ENCODE results near the gene NKPD1. TPM values are rescaled to one million over a fixed set of nuclear protein-coding genes. Genes with fewer than 3 reads are reported as not detected.
A peak's percentile ranks its signal among the peaks of the same experiment; 100 is the strongest.

Gene NKPD1
- total RNA-seq, 1 donor from 2014 or later, result 0.11 TPM

- ATAC-seq (ENCODE audit: low read depth), result no peak
- Mint-ChIP-seq H3K4me3 (no peak overlapping the region), H3K4me1 (no peaks in the 10 kb centered on the region)
Observed at GRCh38 chr19:45195764-45196163, 35.0 kb upstream of the NKPD1 start.

GRCh38 chr19:45191375-45191774 is 30.6 kb upstream of the NKPD1 start:
- Mint-ChIP-seq H3K27ac (no peak overlapping the region), H3K4me3 (no peak overlapping the region), H3K27me3 (no peaks in the 10 kb centered on the region), H3K4me1 (peaks cover 4% of the 10 kb centered on the region), H3K9me3 (no peaks in the 10 kb centered on the region), H3K36me3 (ENCODE audit: low read depth) (peaks cover 3% of the 10 kb centered on the region)
- ChIA-PET POLR2A (no interaction called here), CTCF (no interaction called here)
- DNase-seq (no peak), ATAC-seq (ENCODE audit: low read depth) (no peak)
- intact Hi-C loops (cut with micrococcal nuclease), result no loop called here
- TF ChIP-seq CTCF (IDR thresholded peaks at IDR 0.05), result no peak

More at GRCh38 chr19:45195764-45196163, 35.0 kb upstream of the NKPD1 start:
- no peaks in the 10 kb centered on the region for H3K36me3 Mint-ChIP-seq (ENCODE audit: low read depth)
- no peaks in the 10 kb centered on the region for H3K9me3 Mint-ChIP-seq
- ChIA-PET POLR2A (no interaction called here), CTCF (no interaction called here)
- intact Hi-C loops (cut with micrococcal nuclease), result no loop called here
- H3K27me3 Mint-ChIP-seq, result no peaks in the 10 kb centered on the region
- DNase-seq, result no peak
- no peak for TF ChIP-seq CTCF (IDR thresholded peaks at IDR 0.05)
- no peak overlapping the region for H3K27ac Mint-ChIP-seq

GRCh38 chr19:45189971-45190370 is 29.2 kb upstream of the NKPD1 start:
- Mint-ChIP-seq H3K27ac (no peak overlapping the region), H3K9me3 (no peaks in the 10 kb centered on the region), H3K27me3 (no peaks in the 10 kb centered on the region), H3K36me3 (ENCODE audit: low read depth) (peaks cover 3% of the 10 kb centered on the region), H3K4me1 (peaks cover 7% of the 10 kb centered on the region), H3K4me3 (no peak overlapping the region)
- CTCF ChIA-PET, result no interaction called here
- no peak for TF ChIP-seq CTCF (IDR thresholded peaks at IDR 0.05)
- DNase-seq (no peak), ATAC-seq (ENCODE audit: low read depth) (no peak)
- intact Hi-C loops (cut with micrococcal nuclease), result no loop called here
- POLR2A ChIA-PET, result no interaction called here

- no peaks in the 10 kb centered on the region for H3K9me3 Mint-ChIP-seq
- intact Hi-C loops (cut with micrococcal nuclease), result loop anchor here (1.0 kb wide), 4 partner anchors 170 to 498 kb away; no protein-coding TSS in a partner anchor
- peaks cover 7% of the 10 kb centered on the region for H3K36me3 Mint-ChIP-seq (ENCODE audit: low read depth)
- ChIA-PET POLR2A (interaction anchor here (0.6 to 1.4 kb wide), 2 partner anchors 9 to 186 kb away, joined by 5 to 10 read pairs; partner anchors contain the start of genes BLOC1S3 and TRAPPC6A), CTCF (interaction anchor here (0.6 to 2.1 kb wide), 8 partner anchors 10 to 284 kb away, joined by 3 to 9 read pairs (median 3); partner anchors contain the start of genes BLOC1S3 and TRAPPC6A)
- no peak for TF ChIP-seq CTCF (IDR thresholded peaks at IDR 0.05)
- DNase-seq (peak; percentile 27), ATAC-seq (ENCODE audit: low read depth) (peak; percentile 96)
- no peak overlapping the region for H3K27ac Mint-ChIP-seq
- H3K4me3 Mint-ChIP-seq, result no peak overlapping the region
- H3K27me3 Mint-ChIP-seq, result no peaks in the 10 kb centered on the region
- peaks cover 23% of the 10 kb centered on the region for H3K4me1 Mint-ChIP-seq
Observed at GRCh38 chr19:45187421-45188100, 26.8 kb upstream of the NKPD1 start.

GRCh38 chr19:45186509-45187334 is 25.9 kb upstream of the NKPD1 start:
- DNase-seq (no peak), ATAC-seq (ENCODE audit: low read depth) (no peak)
- no peak for TF ChIP-seq CTCF (IDR thresholded peaks at IDR 0.05)

More at GRCh38 chr19:45186509-45187334, 25.9 kb upstream of the NKPD1 start:
- H3K27ac Mint-ChIP-seq, result no peak overlapping the region
- H3K27me3 Mint-ChIP-seq, result no peaks in the 10 kb centered on the region
- H3K9me3 Mint-ChIP-seq, result no peaks in the 10 kb centered on the region
- POLR2A ChIA-PET, result interaction anchor here (0.6 to 1.4 kb wide), 3 partner anchors 8 to 556 kb away, joined by 3 to 5 read pairs (median 4); partner anchors contain the start of genes BLOC1S3 and TRAPPC6A
- H3K36me3 Mint-ChIP-seq (ENCODE audit: low read depth), result peaks cover 11% of the 10 kb centered on the region
- no peak overlapping the region for H3K4me3 Mint-ChIP-seq
- CTCF ChIA-PET, result interaction anchor here (0.6 to 2.1 kb wide), 8 partner anchors 9 to 197 kb away, joined by 3 to 9 read pairs (median 3); partner anchors contain the start of genes BLOC1S3 and TRAPPC6A
- intact Hi-C loops (cut with micrococcal nuclease), result loop anchor here (1.0 kb wide), 4 partner anchors 169 to 497 kb away; no protein-coding TSS in a partner anchor
- peaks cover 25% of the 10 kb centered on the region for H3K4me1 Mint-ChIP-seq
